Panc1 (cell line): ENCODE results near the gene MINAR2. TPM values are rescaled to one million over a fixed set of nuclear protein-coding genes. Genes with fewer than 3 reads are reported as not detected.

ENCODE experiments used
- ATAC-seq: fragments of 200-7000 bp; cut with Tn5 transposase; 2 replicates; pipeline ENCODE4 v1.9.1; 2020; ENCODE audit warnings: mild to moderate bottlenecking, moderate library complexity
- BruUV-seq: library from RNA; stranded (reverse); fragments of 400-500 nt; replicated peaks from 2 replicates; lab custom pipeline; 2021; lab: Mats Ljungman, UMichigan
- CTCF ChIA-PET: fragments of 300-600 bp; sonication (Branson Sonifier 250); formaldehyde crosslinking; loops from one replicate; lab custom pipeline; 2022; ENCODE audit warnings: antibody characterized with exemption; lab: Charles Lee
- POLR2A ChIA-PET: fragments of 300-600 bp; sonication (Branson Sonifier 250); formaldehyde crosslinking; loops from one replicate; lab custom pipeline; 2022; ENCODE audit warnings: antibody characterized with exemption; lab: Charles Lee
- DNase-seq: peaks from one replicate; pipeline ENCODE4 v3.0.0-alpha.2; 2010; ENCODE audit warnings: low read depth, low spot score
- H3K27ac ChIP-seq: 2 replicates; pipeline ENCODE4 v1.5.1; 2011; ENCODE audit warnings: mild to moderate bottlenecking, low read length, inconsistent platforms
- H3K27me3 ChIP-seq: fragments of 200-500 bp; sonication (Bioruptor generic); 2 replicates; pipeline ENCODE4 v1.6.0; 2014; ENCODE audit warnings: low read length, inconsistent platforms; ENCODE audit not compliant: control insufficient read depth, insufficient read depth
- H3K36me3 ChIP-seq: fragments of 200-500 bp; sonication (Bioruptor generic); 2 replicates; pipeline ENCODE4 v1.5.1; 2014; ENCODE audit warnings: inconsistent platforms, mild to moderate bottlenecking, low read length, moderate library complexity; ENCODE audit not compliant: control insufficient read depth, insufficient read depth
- H3K4me1 ChIP-seq: 2 replicates; pipeline ENCODE4 v1.5.1; 2011; ENCODE audit warnings: inconsistent platforms, mild to moderate bottlenecking, low read length, moderate library complexity; ENCODE audit not compliant: control insufficient read depth, insufficient read depth
- H3K4me3 ChIP-seq, 2 experiments: 2 replicates each; pipeline ENCODE4 v1.5.1; 2011 to 2012; ENCODE audit warnings: low read depth in 2 of 2, low read length in 2 of 2, mild to moderate bottlenecking in 2 of 2, inconsistent platforms in 1 of 2, moderate library complexity in 1 of 2
- H3K9me3 ChIP-seq: fragments of 200-500 bp; sonication (Bioruptor generic); 2 replicates; pipeline ENCODE4 v1.5.1; 2014; ENCODE audit warnings: low read depth, mild to moderate bottlenecking, inconsistent platforms, low read length, moderate library complexity; ENCODE audit not compliant: control insufficient read depth, insufficient read depth
- CTCF ChIP-seq: fragments of 450-650 bp; IDR thresholded peaks from 2 replicates; pipeline ENCODE4 v1.5.1; 2017; ENCODE audit warnings: mild to moderate bottlenecking
- POLR2AphosphoS5 ChIP-seq: IDR thresholded peaks from 2 replicates; pipeline ENCODE4 v1.6.1; 2012; ENCODE audit warnings: mild to moderate bottlenecking, low read depth, low read length, moderate library complexity
- REST ChIP-seq, 2 experiments: IDR thresholded peaks; 2 replicates each; pipeline ENCODE4 v1.6.1; 2011 to 2012; ENCODE audit warnings: low read depth in 2 of 2, control low read depth in 1 of 2, low read length in 1 of 2, mild to moderate bottlenecking in 1 of 2, moderate library complexity in 1 of 2; ENCODE audit not compliant: insufficient read depth in 1 of 2
- SIN3A ChIP-seq: IDR thresholded peaks from 2 replicates; pipeline ENCODE4 v1.6.1; 2012; ENCODE audit warnings: low read depth, mild to moderate bottlenecking, low read length, moderate library complexity, borderline replicate concordance; ENCODE audit not compliant: insufficient read depth
- TCF7L2 ChIP-seq: IDR thresholded peaks from 2 replicates; pipeline ENCODE4 v1.6.1; 2011; ENCODE audit warnings: mild to moderate bottlenecking, low read depth, low read length, inconsistent platforms
- in situ Hi-C: cut with HindIII; loops from 2 replicates; pipeline ENCODE4 v1.10.0; 2016; ENCODE audit warnings: low sequenced_read_pairs, low pct_unique_long_range_greater_than_20kb
- intact Hi-C: fragments of 100-400 bp; cut with micrococcal nuclease; formaldehyde crosslinking; loops from one replicate; pipeline ENCODE4 v1.10.0; 2022; ENCODE audit not compliant: unreplicated experiment
- total RNA-seq: library from RNA; stranded (reverse); gene quantifications from one replicate; pipeline ENCODE4 v1.2.1, GENCODE V29; 2021; ENCODE audit not compliant: unreplicated experiment

The MINAR2 gene
- total RNA-seq, 1 experiment from 2014 or later, result not detected

GRCh38 chr5:129745997-129746396 lies 1.9 kb upstream of the MINAR2 start:
- H3K36me3 ChIP-seq, result no peaks in the 10 kb centered on the region
- in situ Hi-C loops, result no loop called here
- no peak for TF ChIP-seq SIN3A
- no peak for TF ChIP-seq REST (IDR thresholded peaks at IDR 0.05; ENCODE audit: insufficient read depth in 1 of 2, low read depth in 2 of 2, low read length in 1 of 2)
- TF ChIP-seq POLR2AphosphoS5, result no peak
- no peak for TF ChIP-seq TCF7L2
- no peak overlapping the region for H3K4me3 ChIP-seq
- DNase-seq, result no peak
- H3K9me3 ChIP-seq, result no peaks in the 10 kb centered on the region
- ATAC-seq, result no peak
- no peak overlapping the region for H3K27ac ChIP-seq
- ChIA-PET CTCF (no interaction called here), POLR2A (no interaction called here)
- H3K27me3 ChIP-seq, result no peaks in the 10 kb centered on the region
- intact Hi-C loops, result no loop called here
- no TSS peak for BruUV-seq
- no peaks in the 10 kb centered on the region for H3K4me1 ChIP-seq

GRCh38 chr5:129746876-129747275 lies 1.0 kb upstream of the MINAR2 start:
- ATAC-seq (no peak), DNase-seq (no peak)
- CTCF ChIA-PET, result no interaction called here
- in situ Hi-C loops (no loop called here), intact Hi-C loops (no loop called here)
- POLR2A ChIA-PET, result no interaction called here
- no peaks in the 10 kb centered on the region for H3K27me3 ChIP-seq
- H3K4me1 ChIP-seq, result no peaks in the 10 kb centered on the region
- BruUV-seq, result no TSS peak
- no peak overlapping the region for H3K27ac ChIP-seq
- no peaks in the 10 kb centered on the region for H3K9me3 ChIP-seq
- H3K36me3 ChIP-seq, result no peaks in the 10 kb centered on the region
- H3K4me3 ChIP-seq, result no peak overlapping the region
- TF ChIP-seq REST (IDR thresholded peaks at IDR 0.05; ENCODE audit: insufficient read depth in 1 of 2, low read depth in 2 of 2, low read length in 1 of 2) (no peak), POLR2AphosphoS5 (no peak), SIN3A (no peak), TCF7L2 (no peak), CTCF (no peak)
